HG03432 (cell line): ENCODE measurements around the gene INPP5B.
A peak's percentile ranks its signal among the peaks of the same experiment; 100 is the strongest.
"Not testable (repeated sequence)": the region's sequence is repeated elsewhere in the genome, so short reads cannot be mapped to it uniquely, and the experiment has no call there.

ENCODE experiments used
- ATAC-seq: cut with Tn5 transposase; IDR thresholded peaks from one replicate; pipeline ENCODE4 v1.9.1; 2021; ENCODE audit warnings: mild to moderate bottlenecking, moderate library complexity; ENCODE audit not compliant: unreplicated experiment

Gene INPP5B

DNA sequence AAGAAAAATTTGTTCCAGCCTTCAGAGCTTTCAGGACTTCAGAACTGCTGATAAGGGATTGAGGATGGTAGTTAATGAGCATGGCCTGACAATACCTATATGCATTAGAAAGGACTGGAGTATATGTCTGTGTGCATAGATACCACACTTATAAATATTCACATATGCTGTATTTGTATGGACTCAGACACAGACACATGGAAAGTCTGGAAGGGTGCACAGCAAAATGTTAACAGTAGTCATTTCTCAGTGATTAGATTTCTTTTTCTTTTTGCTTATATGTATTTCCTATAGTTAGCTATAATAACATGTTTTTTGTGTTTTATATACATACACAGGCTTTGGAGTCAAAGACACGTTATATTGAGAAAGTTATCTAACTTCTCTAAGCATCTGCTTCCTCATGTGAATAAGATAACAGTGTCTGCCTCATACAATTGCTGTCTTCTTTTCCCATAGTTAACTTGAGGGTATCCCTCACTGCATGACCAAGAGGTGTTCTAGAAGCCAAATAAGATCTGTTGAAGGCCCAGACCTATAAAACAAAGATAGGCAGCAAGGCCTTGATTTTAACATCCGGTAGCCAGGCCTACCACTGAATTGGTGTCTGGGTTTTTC is 31.3 kb downstream of the INPP5B start:
- ATAC-seq, result no peak

DNA sequence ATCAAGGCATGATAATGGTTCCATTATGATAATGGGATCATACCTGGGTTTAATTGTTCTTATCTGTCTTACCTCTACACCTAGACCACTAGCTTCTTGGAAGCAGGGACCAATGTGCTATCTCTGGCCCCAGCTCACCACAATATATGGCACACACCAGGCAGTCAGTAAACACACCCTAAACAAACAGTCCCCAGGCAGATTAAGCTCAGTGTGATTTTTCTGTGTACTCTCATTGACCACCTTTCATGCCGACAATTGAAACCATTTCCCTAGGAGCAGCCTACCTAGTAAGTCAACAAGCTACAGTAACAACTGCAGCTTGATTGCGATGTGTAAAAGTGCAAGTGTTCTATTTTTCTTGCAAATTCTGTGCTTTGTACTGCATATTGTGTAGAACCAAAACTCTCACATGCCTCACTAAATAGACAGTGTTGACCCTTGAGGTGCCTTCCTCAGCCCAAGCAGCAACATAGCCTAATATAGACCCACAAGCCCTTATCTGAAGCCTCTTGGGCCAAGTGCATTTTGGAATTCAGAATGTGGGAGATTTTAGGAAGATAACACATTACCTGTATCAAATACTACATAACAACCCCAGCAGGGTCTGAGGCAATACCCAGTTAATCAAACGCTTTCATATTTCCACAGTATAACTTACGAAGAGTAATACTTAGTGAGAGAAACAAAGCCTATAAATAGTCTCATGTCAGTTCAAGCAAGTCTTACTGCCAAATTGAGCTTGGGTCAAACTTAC is 32.0 kb downstream of the INPP5B start:
- no peak for ATAC-seq

DNA sequence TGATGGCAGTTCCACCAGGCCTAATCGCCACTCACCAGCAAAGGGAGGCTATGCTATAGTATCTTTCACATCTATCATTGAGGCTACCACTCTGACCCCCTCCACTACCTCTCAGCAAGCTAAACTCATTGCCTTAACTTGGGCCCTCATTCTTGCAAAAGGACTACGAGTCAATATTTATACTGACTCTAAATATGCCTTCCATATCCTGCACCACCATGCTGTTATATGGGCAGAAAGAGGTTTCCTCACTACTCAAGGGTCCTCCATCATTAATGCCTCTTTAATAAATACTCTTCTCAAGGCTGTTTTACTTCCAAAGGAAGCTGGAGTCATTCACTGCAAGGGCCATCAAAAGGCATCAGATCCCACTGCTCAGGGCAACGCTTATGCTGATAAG is 35.4 kb downstream of the INPP5B start:
- not testable (repeated sequence) for ATAC-seq

DNA sequence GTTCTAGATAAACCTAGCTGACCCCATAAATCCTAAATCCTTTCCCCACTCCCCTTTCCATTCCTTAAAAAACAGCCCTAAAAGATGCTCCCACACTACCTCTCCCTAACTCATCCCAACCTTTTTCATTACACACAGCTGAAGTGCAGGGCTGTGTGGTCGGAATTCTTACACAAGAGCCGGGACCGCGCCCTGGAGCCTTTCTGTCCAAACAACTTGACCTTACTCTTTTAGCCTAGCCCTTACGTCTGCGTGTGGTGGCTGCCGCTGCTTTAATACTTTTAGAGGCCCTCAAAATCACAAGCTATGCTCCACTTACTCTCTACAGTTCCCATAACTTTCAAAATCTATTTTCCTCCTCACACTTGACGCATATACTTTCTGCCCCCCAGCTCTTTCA is 36.0 kb downstream of the INPP5B start:
- not testable (repeated sequence) for ATAC-seq

DNA sequence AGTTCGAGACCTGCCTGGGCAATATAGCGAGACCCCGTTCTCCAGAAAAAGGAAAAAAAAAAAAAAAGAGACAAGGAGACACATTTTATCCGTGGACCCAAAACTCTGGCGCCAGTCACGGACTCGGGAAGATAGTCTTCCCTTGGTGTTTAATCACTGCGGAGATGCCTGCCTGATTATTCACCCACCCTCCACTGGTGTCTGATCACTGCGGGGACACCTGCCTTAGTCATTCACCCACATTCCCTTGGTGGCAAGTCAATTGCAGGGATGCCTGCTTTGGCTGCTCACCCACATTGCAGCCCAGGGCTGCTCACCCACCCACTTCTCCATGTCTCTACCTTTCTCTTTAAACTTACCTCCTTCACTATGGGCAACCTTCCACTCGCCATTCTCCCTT is 38.3 kb downstream of the INPP5B start:
- ATAC-seq, result not testable (repeated sequence)

DNA sequence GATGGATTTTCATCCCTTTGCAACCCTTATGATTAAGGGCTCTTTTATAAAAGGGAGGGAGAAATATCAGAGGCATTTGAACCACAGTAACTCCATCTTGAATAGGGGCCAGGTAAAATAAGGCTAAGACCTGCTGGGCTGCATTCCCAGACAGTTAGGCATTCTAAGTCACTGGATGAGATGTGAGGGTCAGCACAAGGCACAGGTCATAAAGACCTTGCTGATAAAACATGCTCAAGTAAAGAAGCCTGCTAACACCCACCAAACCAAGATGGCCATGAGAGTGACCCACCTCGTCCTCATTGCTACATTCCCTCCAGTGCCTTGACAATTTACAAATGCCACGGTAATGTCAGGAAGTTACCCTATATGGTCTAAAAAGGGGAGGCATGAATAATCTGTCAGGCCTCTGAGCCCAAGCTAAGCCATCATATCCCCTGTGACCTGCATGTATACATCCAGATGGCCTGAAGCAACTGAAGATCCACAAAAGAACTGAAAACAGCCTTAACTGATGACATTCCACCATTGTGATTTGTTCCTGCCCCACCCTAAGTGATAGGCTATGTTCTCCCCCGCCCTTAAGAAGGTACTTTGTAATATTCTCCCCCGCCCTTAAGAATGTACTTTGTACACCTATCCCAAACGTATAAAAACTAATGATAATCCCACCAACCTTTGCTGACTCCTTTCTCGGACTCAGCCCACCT is 39.3 kb downstream of the INPP5B start:
- ATAC-seq, result not testable (repeated sequence)

DNA sequence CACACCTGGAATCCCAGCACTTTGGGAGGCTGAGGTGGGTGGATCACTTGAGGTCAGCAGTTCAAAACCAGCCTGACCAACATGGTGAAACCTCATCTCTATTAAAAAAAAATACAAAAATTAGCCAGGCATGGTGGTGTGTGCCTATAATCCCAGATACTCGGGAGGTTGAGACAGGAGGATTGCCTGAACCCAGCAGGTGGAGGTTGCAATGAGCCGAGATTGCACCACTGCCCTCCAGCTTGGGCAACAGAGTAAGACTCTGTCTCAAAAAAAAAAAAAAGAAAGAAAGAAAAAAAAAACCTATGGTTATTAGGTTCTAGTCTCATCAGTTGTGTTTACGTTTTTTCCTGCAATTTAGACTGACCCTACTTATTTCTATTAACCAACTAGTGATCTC is 40.3 kb downstream of the INPP5B start:
- not testable (repeated sequence) for ATAC-seq

DNA sequence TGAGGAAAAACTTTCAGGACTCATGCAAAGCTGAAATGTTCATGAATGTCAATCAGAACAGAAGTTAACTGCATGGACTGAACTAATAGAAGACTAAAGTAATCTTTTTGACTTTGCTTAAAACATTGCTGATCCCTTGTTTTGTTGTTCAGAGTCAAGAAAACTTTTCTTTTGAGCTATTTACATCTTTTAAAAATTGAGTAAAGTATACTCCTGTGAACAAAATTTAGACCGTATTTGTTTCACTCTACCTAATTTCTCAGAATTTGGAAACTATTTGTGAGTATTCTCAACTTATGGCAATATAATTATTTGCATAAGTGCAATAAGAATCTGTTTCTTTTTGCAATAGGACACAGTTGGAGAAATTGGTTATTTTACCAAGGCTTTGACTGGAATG is 41.1 kb downstream of the INPP5B start:
- no peak for ATAC-seq

DNA sequence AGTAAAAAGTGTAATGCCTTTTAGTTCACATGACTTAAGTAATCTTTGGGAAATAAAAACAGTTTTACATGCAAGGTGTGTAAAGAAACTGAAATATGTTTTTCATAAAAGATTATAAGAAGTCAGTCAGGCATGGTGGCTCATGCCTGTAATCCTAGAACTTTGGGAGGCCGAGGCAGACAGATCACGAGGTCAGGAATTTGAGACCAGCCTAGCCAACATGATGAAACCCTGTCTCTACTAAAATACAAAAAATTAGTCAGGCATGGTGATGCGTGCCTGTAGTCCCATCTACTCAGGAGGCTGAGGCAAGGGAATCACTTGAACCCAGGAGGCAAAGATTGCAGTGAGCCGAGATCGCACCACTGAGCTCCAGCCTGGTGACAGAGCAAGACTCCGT is 42.9 kb downstream of the INPP5B start:
- ATAC-seq, result not testable (repeated sequence)

DNA sequence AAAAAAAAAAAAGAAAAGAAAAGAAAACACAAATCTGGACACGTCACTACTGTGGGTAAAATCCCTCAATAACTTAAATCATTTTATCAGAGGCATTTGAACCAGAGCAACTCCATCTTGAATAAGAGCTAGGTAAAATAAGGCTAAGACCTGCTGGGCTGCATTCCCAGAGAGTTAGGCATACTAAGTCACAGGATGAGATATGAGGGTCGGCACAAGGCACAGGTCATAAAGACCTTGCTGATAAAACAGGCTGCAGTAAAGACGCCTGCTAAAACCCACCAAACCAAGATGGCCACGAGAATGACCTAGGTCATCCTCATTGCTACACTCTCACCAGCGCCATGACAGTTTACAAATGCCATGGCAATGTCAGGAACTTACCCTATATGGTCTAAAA is 43.9 kb downstream of the INPP5B start:
- ATAC-seq, result no peak

DNA sequence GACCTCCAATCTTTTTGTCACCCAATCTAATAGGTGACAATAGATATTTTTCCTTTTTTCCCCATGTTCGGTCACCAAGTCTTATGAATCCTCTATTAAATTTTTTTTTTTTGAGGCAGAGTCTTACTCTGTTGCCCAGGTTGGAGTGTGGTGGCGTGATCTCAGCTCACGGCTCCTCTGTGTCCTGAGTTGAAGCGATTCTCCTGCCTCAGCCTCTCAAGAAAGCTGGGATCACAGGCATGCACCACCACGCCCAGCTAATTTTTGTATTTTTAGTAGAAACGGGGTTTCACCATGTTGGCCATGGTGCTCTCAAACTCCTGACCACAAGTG is 45.0 kb downstream of the INPP5B start:
- ATAC-seq, result no peak

DNA sequence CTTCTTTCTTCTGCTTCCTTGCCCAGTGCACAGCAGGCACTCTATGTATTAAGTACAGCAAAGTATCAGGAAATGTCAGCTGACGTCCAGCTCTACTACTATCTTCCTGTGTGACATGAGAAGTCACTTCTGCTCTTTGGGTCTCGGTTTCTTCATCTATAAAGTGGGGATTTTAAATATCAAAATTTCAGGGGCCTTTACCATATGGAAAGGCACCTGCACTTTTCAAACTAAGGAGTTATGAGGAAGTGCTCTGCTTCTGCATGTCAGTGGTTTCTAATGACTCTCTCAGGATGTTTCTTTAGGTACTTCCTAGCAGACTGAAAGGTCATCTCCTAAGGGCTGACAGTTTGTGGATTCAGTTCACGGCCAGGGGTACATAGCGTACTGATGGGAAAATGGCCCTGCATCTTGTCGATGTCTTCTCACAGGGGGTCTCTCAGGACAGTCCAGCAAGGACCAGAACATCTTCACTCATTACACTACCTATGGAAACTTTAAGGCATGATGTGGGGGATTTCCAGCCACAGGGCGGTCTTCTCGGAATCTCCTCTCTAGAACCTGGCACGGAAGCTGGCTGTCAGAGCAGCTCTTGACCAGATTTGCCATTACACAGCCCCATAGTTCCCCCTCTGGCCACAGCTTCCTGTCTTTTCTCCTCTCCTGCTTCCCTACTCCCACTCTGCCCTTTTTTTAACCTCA is 45.5 kb downstream of the INPP5B start:
- peak; percentile 69 for ATAC-seq

DNA sequence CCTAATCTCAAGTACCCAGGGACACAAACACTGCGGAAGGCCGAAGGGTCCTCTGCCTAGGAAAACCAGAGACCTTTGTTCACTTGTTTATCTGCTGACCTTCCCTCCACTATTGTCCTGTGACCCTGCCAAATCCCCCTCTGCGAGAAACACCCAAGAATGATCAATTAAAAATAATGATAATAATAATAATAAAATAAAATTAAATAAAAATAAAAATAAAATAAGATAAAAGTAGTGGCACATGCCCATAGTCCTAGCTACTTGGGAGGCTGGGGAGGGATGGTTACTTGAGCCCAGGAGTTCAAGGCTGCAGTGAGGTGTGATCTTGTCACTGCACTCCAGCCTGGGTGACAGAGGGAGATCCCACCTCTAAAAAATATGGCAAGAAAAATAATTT is 49.3 kb downstream of the INPP5B start:
- ATAC-seq, result not testable (repeated sequence)

DNA sequence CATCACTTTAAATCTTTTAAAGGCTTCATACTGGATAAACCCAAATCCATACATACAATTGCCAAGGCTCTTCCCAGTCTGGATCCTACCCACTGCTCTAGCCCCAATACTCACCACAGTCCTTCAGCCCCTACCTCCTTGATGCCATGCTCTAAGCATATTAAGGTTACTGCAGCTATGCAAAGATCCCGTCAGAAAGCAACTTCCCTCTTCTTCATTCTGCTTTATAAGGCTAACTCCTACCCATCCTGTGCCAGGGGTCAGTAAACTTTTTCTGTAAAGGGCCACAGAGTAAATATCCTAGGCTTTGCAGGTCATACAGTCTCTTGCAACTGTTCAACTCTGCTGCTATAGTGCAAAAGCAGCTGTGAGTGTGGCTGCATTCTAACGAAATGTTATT is 53.2 kb downstream of the INPP5B start:
- no peak for ATAC-seq

DNA sequence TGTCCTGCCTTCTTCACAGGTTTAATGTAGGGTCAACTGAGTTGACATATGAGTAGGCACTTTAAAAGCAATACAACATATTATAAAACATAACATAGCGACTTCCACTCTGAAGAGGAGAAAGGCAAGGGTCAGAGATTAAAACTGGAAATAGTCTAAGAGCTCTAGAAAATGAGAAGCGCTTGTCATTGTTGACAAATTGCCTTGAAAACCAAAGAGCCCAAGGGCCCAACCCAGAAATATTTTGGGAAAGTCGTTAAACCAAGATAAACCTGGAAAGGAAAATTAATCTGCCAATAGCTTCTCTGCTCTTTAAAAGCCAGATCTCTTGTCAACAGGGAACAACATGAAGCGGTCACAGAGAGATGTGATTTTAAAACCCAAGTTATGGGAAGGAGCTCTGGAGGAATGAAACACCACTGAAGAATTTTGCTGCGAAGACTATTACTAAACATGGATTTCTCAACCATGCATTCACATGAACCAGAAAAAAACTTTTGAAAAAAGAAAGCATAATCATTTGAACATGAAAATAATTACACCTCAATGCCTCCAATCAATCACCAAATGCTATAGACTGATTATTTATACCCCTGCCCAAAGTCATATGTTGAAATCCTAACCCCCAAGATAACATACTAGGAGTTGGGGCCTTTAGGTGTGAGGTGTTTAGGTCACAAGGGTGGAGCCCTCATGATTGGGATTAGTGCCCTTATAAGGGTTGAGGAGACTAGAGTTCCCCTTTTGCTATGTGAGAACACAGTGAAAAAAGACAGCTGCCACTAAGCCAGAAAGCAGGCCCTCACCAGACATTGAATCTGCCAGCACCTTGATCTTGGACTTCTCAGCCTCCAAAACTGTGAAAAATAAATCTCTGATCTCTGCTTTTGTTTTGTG is 54.5 kb downstream of the INPP5B start:
- no peak for ATAC-seq

DNA sequence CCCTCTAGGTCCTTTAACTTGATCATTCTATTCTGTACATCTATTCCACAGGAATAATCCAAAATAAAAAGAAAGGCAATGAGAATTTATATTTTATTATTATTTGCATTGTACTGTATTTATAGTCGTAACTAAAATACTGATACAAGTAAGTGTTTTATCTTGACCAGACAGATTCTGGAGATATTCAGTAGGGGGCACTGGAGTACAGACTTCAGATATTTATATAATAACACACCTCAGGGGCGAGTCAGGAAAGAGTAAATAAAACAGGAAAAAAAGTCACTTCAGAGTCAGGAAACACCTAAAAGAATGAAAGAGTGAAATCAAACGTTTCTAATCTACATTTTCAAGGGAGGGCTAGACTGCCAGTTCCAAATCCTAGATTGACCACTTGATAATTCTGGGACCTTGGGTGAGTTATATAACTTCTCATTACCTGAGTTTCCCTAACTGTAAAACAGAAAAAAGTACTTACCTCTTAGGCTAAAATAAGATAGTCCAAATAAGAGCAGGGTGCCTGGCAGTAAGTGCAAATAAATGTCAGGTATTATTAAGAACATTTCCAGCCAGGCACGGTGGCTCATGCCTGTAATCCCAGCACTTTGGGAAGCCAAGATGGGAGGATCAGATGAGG is 56.4 kb downstream of the INPP5B start:
- no peak for ATAC-seq

DNA sequence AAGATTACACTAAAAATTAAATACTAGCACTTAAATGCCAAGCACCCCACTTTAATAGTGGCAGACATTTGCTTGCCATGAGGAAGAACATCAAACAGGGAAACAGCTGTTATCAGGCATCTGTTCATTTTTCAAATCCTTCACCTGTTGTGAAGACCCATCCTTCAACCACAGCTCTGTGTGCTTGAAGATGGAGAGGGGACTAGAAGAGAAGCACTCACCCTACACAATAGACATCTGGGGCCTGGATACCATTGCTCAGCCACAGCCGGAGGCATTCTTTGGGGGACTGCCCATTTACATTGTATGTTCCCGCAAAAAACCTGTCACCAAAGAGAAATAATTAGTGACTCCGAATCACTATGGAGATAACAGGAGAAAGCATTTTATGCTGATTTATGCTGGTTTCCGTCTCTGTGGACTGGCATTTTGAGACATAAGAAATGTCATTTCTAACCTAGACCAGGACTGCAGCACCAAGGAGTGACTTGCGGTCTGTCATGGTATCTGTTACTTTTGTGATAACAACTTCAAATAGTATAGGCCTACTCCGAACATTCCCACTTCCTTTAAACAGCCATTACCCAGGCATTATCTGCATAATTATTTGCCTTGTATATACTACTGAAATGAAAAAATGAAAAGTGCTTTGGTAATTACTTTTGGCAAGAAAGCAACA is 58.7 kb downstream of the INPP5B start:
- no peak for ATAC-seq

DNA sequence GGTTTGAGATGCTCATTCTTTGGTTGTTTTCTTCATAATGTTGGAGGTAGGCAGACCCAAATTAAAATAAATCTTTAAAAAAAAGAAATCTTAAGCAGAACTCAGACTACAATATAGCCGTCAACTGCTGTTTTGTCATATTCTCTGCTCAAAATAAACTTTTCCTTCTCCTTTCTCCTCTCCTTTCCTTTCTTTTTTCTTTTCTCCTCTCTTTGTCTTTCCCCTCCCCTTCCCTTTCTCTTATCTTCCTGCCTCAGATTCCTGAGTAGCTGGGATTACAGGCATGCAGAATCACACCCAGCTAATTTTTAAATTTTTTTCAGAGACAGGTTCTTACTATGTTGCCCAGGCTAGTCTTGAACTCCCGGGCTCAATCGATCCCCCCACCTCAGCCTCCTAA is 62.7 kb downstream of the INPP5B start:
- no peak for ATAC-seq

DNA sequence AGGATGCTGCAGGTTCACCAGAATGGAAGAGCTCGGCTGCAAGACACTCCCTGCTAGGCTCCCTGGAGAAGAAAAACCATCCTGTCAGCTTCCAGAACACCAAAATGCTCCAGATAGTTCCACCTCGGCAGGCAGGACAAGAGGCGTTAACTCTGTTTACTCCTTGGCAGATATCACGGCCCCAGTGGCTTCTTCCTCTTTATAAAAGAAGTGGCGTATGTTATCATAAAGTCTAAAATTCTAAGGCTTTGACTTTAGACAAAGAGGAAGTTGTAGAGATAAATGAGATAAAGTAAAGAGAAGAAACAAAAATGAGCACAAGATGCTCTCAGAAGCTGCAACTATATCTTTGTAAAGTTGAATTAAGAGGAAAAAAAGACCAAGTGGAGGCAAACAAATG is 63.2 kb downstream of the INPP5B start:
- no peak for ATAC-seq

DNA sequence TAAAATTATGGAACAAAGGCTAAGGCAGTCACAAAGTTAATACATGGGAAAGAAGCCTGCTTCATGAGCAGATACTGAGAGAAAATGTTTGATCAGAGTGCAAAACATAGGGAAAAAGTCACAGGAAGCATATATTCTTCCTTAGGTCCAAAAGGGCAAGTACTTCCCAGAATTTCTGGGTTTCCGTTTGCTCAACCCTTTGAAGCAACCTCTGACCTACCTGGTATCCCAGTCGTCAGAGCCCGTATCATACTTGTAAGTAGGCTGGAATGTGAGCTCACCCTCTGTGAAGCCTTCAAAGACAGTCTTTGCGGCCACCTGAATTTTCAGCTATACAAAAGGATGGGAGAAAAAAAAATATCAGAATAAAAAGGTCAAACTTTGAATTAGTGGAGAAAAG is 67.0 kb downstream of the INPP5B start:
- ATAC-seq, result no peak
